Mononuclear cell (primary cell): ENCODE results near the gene DHFR2. TPM values are rescaled to one million over a fixed set of nuclear protein-coding genes. Genes with fewer than 3 reads are reported as not detected.
"Not testable (repeated sequence)": the region's sequence is repeated elsewhere in the genome, so short reads cannot be mapped to it uniquely, and the experiment has no call there.

Source experiments
- H3K27me3 ChIP-seq: 2 replicates; pipeline ENCODE4 v1.6.0; 2011; ENCODE audit warnings: low read length, control low read depth; ENCODE audit not compliant: insufficient read depth
- H3K4me1 ChIP-seq: 2 replicates; pipeline ENCODE4 v1.5.1; 2011; ENCODE audit warnings: mild to moderate bottlenecking, low read length, control low read depth; ENCODE audit not compliant: insufficient read depth
- H3K4me3 ChIP-seq: 2 replicates; pipeline ENCODE4 v1.5.1; 2011; ENCODE audit warnings: mild to moderate bottlenecking, low read length, moderate library complexity
- H3K9me3 ChIP-seq: 2 replicates; pipeline ENCODE4 v1.5.1; 2011; ENCODE audit warnings: low read depth, mild to moderate bottlenecking, control low read depth, low read length
- total RNA-seq: library from RNA; depleted of rRNA; stranded (reverse); fragments of >200 nt; gene quantifications from one replicate; pipeline ENCODE4 v1.2.3, GENCODE V29; 2012

The DHFR2 gene
- 1.0 TPM for total RNA-seq

DNA sequence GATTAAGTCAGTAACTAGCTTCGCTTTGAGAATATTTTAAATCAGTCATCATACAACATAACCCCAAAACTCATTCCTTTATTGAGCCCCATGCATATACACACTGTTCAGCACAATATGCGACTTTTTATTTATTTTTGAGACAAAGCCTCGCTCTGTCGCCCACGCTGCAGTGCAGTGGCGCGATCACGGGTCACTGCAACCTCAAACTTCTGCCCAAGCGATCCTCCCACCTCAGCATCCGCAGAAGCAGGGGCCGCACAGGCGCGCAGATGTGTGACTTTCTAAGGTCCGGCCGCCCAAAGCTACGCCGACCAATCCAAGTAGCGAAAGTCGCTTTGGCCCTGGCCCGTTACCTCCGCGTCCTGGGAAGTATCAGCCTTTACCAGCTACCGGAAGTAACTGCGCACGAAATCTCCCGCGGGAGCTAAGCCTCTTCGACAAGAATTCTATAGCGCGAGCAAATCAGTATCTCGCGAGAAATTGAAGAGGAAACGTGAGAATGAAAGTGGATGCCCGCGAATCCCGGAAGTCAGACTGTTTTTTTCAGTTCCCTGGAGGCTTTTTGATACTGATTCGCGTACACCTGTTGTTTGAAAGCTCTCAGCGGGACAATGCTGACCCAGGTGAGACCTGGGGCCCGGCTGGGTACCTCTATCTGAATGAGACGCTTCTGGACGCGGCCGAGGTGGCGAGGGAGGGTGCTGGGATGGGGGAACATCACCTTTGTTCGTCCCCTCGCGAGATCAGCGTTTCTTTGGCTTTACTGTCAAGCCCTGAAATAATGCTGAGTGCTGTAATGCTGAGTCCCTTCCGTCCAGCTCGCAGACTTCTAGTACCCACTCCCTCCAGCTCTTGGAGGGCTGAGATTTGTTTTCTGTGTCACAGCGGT, at the start of gene DHFR2, which contains the start of gene NSUN3:
DHFR2 (minus strand) TSS at position 404 of the 892 bp plus-strand sequence. CDS start 1,405 bp downstream, outside the sequence.
NSUN3 (plus strand) TSS at position 549 of the 892 bp plus-strand sequence; CDS start at position 615, 66 bp downstream.
- H3K9me3 ChIP-seq: no peaks in the 10 kb centered on the region
- H3K4me1 ChIP-seq: peaks cover 24% of the 10 kb centered on the region
- peak within 1 kb of the TSS; percentile 71 for H3K4me3 ChIP-seq
- no peaks in the 10 kb centered on the region for H3K27me3 ChIP-seq

DNA sequence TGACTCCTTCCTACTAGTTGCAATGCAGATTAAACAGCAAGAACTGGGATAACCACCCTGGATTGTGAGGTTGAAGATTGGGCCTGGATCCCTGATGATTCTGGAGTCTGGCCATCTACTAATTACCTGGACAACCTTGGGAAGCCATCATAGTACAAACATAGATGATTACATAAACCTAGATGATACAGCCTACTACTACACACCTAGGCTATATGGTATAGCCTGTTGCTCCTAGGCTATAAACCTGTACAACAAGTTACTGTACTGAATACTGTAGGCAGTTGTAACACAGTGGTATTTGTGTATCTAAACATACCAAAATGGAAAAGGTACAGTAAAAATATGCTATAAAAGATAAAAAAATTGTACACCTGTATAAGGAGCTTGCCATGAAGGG, 48.1 kb upstream of the DHFR2 start:
- Histone ChIP-seq H3K9me3 (no peaks in the 10 kb centered on the region), H3K4me1 (no peaks in the 10 kb centered on the region), H3K4me3 (no peak overlapping the region), H3K27me3 (no peaks in the 10 kb centered on the region)

DNA sequence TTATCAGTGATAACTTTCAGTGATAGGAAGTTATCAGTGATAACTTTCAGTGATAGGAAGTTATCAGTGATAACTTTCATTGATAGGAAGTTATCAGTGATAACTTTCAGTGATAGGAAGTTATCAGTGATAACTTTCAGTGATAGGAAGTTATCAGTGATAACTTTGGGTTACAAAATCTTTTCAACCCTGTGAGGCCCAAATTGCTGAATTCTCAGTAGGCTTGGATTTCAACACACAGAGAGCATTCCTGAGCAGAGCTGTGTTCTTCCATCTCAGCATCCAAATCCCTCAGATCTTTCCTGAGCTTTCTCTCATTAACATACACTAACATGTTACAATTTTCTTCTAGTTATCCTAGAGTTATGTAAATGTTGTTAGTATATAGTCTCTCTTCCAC, 47.5 kb upstream of the DHFR2 start:
- not testable (repeated sequence) for H3K4me3 ChIP-seq, H3K9me3 ChIP-seq, H3K27me3 ChIP-seq, H3K4me1 ChIP-seq

DNA sequence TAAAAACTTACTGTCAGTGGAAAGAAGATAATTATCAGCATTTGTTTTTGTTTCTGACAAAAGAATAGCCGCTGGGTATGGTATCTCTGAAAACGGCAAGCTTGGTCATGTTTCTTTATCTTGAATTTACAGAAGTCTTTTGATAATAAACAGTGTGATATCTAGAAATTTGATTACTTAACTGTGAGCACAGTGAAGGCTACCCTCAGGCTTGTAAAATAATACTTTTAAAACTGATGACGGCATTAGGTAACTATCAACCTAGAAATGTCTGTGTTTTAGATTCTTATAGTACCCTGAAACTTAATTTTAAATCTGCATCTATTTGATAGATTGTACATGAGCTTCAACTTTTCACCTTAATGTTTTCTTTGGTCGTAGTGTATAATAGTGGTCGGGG, 43.6 kb upstream of the DHFR2 start:
- H3K4me3 ChIP-seq: no peak overlapping the region
- H3K4me1 ChIP-seq: no peaks in the 10 kb centered on the region
- no peaks in the 10 kb centered on the region for H3K9me3 ChIP-seq
- no peaks in the 10 kb centered on the region for H3K27me3 ChIP-seq

DNA sequence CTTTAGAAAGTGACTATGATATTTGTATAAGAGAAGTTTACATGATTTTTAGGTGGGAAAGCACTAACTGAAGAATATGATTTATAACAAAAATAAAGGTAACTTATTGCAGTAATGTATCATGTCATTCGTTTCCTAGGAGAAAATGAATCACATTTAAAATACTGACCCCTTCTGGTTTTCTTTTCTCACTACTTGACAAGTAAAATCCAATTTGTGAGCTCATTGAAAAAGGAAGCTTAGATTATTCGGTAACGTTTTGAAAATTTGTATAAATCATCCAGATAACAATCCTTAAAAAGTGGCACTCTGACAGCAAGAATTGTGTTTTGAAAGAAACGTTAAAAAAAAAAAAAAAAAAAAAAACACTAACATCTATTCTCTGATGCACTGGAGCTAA, 39.1 kb upstream of the DHFR2 start:
- H3K27me3 ChIP-seq: no peaks in the 10 kb centered on the region
- no peak overlapping the region for H3K4me3 ChIP-seq
- peaks cover 13% of the 10 kb centered on the region for H3K4me1 ChIP-seq
- no peaks in the 10 kb centered on the region for H3K9me3 ChIP-seq

DNA sequence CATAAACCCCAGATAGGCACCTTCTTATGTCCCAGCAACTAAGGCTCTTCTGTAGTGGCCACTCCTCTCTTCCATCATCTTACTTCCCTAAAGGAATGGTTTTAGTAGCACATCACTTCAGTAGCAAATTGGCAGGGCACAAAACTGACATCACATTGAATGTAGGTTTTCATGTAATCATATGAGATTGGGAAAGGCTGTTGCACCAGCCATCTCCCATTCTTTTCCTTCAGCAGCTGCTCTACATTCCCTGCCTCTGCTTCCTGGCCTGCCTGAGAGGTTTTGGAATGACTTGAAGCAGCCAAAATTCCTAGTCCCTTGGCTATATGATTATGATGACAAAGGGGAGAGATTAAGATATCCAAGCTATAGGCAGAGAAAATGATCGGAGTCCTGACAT, 36.6 kb upstream of the DHFR2 start:
- H3K4me1 ChIP-seq: peaks cover 13% of the 10 kb centered on the region
- H3K4me3 ChIP-seq: no peak overlapping the region
- no peaks in the 10 kb centered on the region for H3K9me3 ChIP-seq
- no peaks in the 10 kb centered on the region for H3K27me3 ChIP-seq

DNA sequence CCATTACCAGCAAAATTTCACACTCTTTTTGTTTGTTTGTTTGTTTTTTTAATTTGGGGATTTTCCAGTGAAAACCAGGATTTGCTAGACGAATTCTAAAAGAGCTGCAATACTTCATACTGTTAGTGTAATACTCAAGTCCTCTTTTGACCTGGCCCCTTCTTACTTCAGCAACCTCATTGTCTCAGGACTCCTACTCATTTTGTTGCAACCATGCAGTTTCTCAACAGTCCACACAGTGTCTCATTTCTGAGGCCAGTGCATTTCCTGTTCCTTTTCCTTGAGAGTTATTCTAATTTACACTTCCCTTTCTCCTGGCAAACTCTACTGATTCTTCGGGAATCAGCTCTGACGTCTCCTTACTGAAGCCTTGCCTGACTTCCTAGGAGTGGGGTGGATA, 35.7 kb upstream of the DHFR2 start:
- no peak overlapping the region for H3K4me3 ChIP-seq
- H3K4me1 ChIP-seq: peaks cover 13% of the 10 kb centered on the region
- no peaks in the 10 kb centered on the region for H3K9me3 ChIP-seq
- no peaks in the 10 kb centered on the region for H3K27me3 ChIP-seq

DNA sequence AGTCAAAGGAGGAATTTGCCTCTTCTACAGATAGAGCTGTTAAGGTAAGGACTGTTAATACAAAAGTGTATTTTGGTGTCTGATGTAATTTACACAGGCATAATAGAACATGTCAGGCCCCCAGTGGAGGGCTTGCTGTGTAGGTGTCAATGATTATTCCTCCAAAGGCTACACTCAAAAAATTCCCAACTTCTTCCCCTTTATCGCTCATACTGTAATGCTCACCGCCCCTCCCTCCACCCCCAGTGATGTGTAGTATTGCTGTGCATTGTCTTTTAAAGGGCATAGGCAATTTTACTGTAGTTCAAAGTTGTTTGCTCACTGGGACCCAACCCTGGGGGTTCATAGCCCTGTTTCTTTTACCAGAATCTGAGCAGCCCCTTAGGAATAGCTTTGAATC, 32.4 kb upstream of the DHFR2 start:
- Histone ChIP-seq H3K9me3 (no peaks in the 10 kb centered on the region), H3K4me3 (no peak overlapping the region), H3K4me1 (peaks cover 17% of the 10 kb centered on the region), H3K27me3 (no peaks in the 10 kb centered on the region)

DNA sequence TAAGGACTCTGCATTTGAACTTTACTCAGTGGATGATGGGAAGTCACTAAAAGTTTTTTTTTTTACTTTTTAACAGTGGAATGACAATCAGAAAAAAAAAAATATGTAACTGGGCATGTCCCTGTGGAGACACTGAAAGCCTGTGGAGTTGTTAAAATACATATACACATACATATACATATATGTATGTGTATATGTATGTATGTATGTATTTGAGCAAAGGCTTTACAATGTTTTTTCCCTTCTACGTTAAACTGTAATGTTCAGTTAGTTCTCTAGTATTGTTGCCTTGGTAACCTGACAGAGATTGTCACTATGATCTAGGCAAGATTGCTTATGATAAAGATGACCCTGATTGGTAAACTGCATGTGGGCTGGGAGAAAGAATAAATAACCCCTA, 30.4 kb upstream of the DHFR2 start:
- no peaks in the 10 kb centered on the region for H3K27me3 ChIP-seq
- H3K4me1 ChIP-seq: peaks cover 11% of the 10 kb centered on the region
- H3K4me3 ChIP-seq: no peak overlapping the region
- H3K9me3 ChIP-seq: no peaks in the 10 kb centered on the region

DNA sequence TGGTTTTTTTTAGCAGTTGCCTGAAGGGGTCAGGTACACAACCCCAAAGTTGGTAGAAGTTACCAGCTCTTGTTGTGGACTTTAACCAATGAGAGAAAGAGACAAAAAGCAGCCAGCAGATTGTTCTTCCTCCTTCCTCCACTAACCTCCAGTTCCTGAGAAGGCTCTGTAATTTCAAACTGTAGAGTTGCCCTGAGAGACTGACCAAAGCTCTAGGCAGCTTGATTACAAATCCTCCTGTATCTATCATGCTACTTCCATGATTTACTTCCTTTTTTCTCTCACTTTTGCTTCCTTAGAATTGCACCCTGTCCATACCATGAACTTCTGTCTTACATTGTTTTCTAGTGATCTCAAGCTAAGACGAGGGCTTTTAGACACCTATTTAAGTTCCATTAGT, 29.4 kb upstream of the DHFR2 start:
- Histone ChIP-seq H3K27me3 (no peaks in the 10 kb centered on the region), H3K4me3 (no peak overlapping the region), H3K9me3 (no peaks in the 10 kb centered on the region), H3K4me1 (peaks cover 4% of the 10 kb centered on the region)

DNA sequence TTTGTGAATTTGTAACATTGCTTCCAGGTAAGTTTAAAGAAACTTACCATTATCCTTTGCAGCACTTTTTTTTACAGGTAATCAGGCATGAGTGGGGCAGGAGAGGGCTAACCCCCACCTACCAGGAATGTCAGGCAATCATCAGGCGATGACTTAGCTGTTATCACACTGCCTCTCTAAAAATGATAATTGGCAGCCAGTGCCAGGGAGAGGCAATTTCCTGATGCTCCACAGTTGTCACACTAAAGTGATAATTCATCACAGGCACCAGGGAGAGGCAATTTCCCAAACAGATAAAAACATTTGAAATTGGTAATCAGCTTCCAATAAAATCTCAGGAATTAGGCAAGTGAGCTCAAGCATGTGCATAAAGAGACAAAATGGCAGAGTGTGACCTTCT, 26.4 kb upstream of the DHFR2 start:
- Histone ChIP-seq H3K27me3 (no peaks in the 10 kb centered on the region), H3K4me3 (no peak overlapping the region), H3K9me3 (no peaks in the 10 kb centered on the region), H3K4me1 (peaks cover 4% of the 10 kb centered on the region)

DNA sequence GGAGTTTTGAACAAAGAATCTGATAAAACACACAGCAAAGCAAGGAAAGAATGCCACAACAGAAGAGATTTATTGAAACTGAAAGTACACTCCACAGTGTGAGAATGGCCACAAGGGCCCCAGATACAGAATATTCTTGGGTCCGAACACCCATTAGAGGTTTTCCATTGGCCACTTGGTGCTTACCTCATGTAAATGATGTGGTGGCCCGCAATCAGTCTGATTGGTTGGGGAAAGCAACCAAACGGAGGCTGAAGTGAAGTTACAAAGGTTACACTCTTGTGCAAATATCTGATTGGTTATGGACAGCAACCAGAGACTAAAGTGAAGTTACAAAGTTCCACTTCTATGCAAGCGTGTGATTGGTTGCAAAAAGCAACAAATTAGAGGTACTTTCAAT, 20.5 kb upstream of the DHFR2 start:
- Histone ChIP-seq H3K9me3 (no peaks in the 10 kb centered on the region), H3K4me1 (peaks cover 12% of the 10 kb centered on the region), H3K4me3 (no peak overlapping the region), H3K27me3 (no peaks in the 10 kb centered on the region)

DNA sequence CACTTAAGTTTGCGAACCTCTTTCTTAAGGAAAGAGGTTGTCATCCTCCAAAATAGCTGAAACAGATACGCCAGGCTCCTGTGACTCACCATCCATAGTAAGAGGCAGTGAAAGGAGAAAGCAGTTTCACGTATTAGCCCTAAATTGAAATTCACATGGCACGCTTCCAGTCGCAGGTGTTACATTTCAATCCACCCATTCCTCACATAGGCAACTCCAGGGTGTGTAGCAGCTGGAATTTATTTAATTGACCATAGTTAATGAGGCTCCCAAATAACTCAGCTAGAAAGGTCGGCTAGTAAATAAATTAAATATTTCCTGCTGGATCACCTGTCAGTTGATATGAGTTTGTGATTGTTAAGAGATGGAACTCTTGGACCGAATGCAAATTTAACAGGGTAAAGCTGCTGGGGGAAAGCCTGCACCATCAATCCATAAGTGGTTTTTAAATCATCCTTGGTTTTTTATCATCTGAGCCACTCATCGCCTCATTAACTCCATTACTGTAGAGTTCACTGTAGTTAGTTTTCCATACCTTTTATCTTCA, 19.7 kb upstream of the DHFR2 start:
- H3K4me3 ChIP-seq: no peak overlapping the region
- H3K9me3 ChIP-seq: no peaks in the 10 kb centered on the region
- no peaks in the 10 kb centered on the region for H3K27me3 ChIP-seq
- peaks cover 12% of the 10 kb centered on the region for H3K4me1 ChIP-seq

DNA sequence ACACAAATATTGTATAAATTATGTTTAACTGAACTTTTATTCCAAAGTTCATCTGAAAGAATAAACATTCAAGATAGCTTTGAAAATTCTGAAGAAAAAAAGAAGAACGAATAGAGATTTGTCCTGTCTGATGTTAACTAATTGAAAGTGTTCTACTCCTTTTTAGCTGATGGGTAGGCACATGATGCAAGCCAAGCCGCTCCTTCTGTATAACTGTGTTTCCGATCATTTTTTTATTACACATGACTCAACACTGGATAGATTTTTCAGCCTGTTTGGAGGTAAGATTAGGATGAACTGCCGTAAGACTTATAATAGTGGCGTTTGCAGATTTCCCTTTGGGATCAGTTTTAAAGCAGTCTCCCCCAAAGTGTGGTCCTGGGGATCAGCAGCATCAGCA, 19.2 kb upstream of the DHFR2 start:
- H3K9me3 ChIP-seq: no peaks in the 10 kb centered on the region
- H3K4me1 ChIP-seq: peaks cover 12% of the 10 kb centered on the region
- H3K27me3 ChIP-seq: no peaks in the 10 kb centered on the region
- no peak overlapping the region for H3K4me3 ChIP-seq

DNA sequence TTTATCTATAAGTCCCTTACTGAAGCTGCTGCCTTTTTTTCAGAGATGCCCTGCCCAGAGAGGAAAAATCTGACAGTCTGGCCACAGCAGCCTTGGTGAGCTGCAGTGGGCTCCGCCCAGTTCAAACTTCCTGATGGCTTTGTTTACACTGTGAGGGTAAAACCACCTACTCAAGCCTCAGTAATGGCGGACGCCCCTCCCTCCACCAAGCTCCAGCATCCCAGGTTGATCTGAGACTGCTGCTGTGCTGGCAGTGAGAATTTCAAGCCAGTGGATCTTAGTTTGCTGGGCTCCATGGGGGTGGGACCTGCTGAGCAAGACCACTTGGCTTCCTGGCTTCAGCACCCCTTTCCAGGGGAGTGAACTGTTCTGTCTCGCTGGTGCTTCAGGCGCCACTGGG, 17.8 kb upstream of the DHFR2 start:
- peaks cover 12% of the 10 kb centered on the region for H3K4me1 ChIP-seq
- not testable (repeated sequence) for H3K27me3 ChIP-seq, H3K4me3 ChIP-seq

DNA sequence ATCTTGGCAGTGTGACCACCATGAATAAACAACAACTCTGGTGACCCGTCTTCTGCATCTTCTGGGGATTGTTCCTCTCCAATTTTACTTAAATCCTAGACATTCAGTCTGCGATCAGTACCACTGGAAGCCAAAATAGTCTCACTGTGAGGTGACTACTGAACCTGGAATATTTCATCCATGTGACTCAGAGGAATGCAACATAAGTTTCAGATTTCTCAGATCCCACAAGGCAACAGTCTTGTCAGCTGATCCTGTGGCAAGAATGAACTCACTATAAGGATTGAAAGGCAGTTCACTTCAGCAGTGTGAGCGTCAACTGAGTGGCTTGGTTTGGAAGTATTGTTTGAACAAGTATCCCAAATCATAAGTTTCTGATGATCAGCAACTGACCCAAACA, 13.3 kb upstream of the DHFR2 start:
- H3K4me3 ChIP-seq: no peak overlapping the region
- no peaks in the 10 kb centered on the region for H3K27me3 ChIP-seq
- H3K9me3 ChIP-seq: no peaks in the 10 kb centered on the region
- peaks cover 18% of the 10 kb centered on the region for H3K4me1 ChIP-seq

More for the DNA sequence above, 17.8 kb upstream of the DHFR2 start:
- not testable (repeated sequence) for H3K9me3 ChIP-seq
